ENCODE results near the gene TDP1. TPM values are rescaled to one million over a fixed set of nuclear protein-coding genes. Genes with fewer than 3 reads are reported as not detected.

The TDP1 gene
- total RNA-seq, 4 donors from 2014 or later, result 2.9 to 8.0 (median 7.3) TPM

DNA sequence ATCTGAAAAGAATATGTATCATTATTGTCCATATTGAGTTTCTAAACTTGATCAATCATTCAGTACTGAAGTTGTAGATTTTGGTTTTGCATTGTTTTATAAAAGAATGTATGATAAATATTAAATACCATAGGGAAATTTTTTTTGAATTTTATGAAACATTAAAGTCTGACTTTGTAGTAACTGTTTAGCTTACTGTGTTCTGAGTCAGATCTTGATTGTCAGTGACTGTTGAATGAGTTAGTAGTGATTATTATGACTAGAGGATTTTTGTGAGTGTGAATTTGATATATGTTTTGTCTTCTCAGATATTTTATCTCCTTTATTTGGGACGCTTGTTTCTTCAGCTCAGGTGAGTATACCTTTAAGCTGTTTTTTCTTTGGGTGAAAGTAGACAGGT is 10.1 kb downstream of the TDP1 start:
- Histone ChIP-seq H3K27me3 (no peaks in the 10 kb centered on the region), H3K4me3 (replicated peaks in 1 of 3) (no peak overlapping the region), H3K9me3 (no peaks in the 10 kb centered on the region), H3K4me1 (peaks cover 4 to 13% of the 10 kb centered on the region in 2 donors), H3K36me3 (no peaks in the 10 kb centered on the region), H3K27ac (no peak overlapping the region)
- TF ChIP-seq POLR2A (IDR thresholded peaks at IDR 0.05), result no peak
- TF ChIP-seq, protein P1, sequence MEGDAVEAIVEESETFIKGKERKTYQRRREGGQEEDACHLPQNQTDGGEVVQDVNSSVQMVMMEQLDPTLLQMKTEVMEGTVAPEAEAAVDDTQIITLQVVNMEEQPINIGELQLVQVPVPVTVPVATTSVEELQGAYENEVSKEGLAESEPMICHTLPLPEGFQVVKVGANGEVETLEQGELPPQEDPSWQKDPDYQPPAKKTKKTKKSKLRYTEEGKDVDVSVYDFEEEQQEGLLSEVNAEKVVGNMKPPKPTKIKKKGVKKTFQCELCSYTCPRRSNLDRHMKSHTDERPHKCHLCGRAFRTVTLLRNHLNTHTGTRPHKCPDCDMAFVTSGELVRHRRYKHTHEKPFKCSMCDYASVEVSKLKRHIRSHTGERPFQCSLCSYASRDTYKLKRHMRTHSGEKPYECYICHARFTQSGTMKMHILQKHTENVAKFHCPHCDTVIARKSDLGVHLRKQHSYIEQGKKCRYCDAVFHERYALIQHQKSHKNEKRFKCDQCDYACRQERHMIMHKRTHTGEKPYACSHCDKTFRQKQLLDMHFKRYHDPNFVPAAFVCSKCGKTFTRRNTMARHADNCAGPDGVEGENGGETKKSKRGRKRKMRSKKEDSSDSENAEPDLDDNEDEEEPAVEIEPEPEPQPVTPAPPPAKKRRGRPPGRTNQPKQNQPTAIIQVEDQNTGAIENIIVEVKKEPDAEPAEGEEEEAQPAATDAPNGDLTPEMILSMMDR (IDR thresholded peaks at IDR 0.05), result no peak
- WGBS, 2 donors, result 94 to 98% methylated on average over 1 of the region's 1 CpG
- no peak for DNase-seq
- intact Hi-C loops (cut with DNase I), result no loop called here

DNA sequence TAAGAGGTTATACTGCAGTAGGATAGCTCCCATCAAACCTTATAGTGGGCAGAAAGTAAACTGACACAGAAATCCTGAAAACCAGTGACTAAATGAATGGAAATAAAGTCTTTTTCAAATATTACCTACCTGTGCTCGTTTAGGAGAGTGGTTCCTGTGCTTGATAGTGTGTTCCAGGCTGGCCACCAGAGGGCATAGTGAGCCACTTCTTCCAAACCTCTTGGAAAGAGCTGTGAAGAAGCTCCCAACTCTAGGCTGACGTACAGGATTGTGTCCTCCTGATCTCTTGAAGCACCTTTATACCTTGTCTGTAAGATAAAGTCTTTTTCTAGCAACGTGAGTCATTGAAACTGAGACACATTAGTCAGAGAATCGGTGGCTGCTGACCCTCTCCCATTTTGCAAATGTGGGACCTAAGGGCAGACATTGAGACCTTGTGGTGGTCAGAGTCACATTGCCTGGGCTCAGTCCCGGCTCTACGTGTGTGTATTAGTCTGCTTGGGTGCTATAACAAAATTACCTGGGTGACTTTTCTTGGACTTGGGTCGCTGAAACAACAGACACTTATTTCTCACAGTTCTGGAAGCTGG is 17.6 kb downstream of the TDP1 start:
- intact Hi-C loops (cut with DNase I), result loop anchor here (5.0 to 10.0 kb wide), 2 partner anchors 91 to 259 kb away; partner anchors contain the start of gene KCNK13

DNA sequence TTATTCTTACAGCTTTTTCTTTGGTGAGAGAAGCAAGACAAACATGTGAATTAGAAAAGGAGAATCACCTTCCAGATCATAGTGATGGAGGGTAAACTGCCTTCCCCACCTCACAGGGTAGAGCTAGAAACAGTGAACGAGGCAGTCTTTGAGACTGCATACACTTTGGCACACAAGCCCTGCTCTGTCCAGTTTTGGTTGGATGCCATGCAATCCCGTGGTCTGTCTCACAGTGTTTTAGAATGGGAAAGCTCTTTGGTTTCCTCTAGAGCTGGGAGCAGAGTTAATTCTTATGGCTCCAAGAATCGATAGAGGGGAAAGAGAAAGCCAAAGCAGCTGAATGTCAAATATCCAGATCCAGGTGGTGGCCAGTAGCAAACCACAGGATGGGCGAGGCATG is 21.9 kb downstream of the TDP1 start:
- H3K9me3 ChIP-seq, result no peaks in the 10 kb centered on the region
- intact Hi-C loops (cut with DNase I), result loop anchor here (10.0 kb wide), 1 partner anchor 87 kb away; the partner anchor contains the start of gene KCNK13
- H3K36me3 ChIP-seq, result peaks cover 0 to 5% of the 10 kb centered on the region in 2 donors
- H3K27me3 ChIP-seq, result no peaks in the 10 kb centered on the region
- H3K4me1 ChIP-seq, result no peaks in the 10 kb centered on the region
- no peak overlapping the region for H3K4me3 ChIP-seq (replicated peaks in 1 of 3)
- no peak for DNase-seq
- no peak overlapping the region for H3K27ac ChIP-seq
- TF ChIP-seq, protein P1 (IDR thresholded peaks at IDR 0.05), result no peak
- no peak for TF ChIP-seq POLR2A (IDR thresholded peaks at IDR 0.05)
- WGBS, 2 donors, result 95 to 98% methylated on average over 4 of the region's 4 CpGs

More for the DNA sequence above, 17.6 kb downstream of the TDP1 start:
- TF ChIP-seq POLR2A (IDR thresholded peaks at IDR 0.05), result no peak
- TF ChIP-seq, protein P1 (IDR thresholded peaks at IDR 0.05), result peak; percentile 50 to 90 (median 81)
- no peaks in the 10 kb centered on the region for H3K9me3 ChIP-seq
- H3K4me1 ChIP-seq, result no peaks in the 10 kb centered on the region
- H3K4me3 ChIP-seq (replicated peaks in 1 of 3), result no peak overlapping the region
- WGBS, 2 donors, result 52 to 58% methylated on average over 7 of the region's 7 CpGs
- H3K36me3 ChIP-seq, result peaks cover 0 to 3% of the 10 kb centered on the region in 2 donors
- H3K27me3 ChIP-seq, result no peaks in the 10 kb centered on the region
- H3K27ac ChIP-seq, result no peak overlapping the region
- DNase-seq, result peak; percentile 72 to 80

DNA sequence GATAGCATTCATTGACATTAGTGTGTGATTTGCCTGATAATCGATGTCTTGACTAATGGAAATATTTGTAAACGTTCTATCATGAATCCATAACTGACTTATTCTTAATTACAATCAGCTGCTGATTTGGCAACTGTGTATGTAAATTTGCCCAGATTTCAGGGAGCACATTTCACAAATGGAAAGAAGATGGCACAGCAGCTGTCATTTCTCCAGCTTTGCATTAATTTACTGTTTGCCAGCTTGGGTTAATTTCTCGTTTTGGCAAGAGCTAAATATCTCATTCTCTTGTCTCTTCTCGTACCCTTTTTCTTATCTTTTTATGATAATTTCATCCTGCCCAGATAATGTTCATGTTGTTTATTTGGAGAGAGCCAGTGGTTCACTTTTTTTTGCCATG is 22.9 kb downstream of the TDP1 start:
- Histone ChIP-seq H3K27ac (no peak overlapping the region), H3K4me3 (replicated peaks in 1 of 3) (no peak overlapping the region), H3K4me1 (no peaks in the 10 kb centered on the region), H3K36me3 (peaks cover 0 to 9% of the 10 kb centered on the region in 2 donors), H3K27me3 (no peaks in the 10 kb centered on the region), H3K9me3 (no peaks in the 10 kb centered on the region)
- TF ChIP-seq POLR2A (IDR thresholded peaks at IDR 0.05), result no peak
- TF ChIP-seq, protein P1 (IDR thresholded peaks at IDR 0.05), result no peak
- no peak for DNase-seq
- WGBS, 2 donors, result 93 to 94% methylated on average over 4 of the region's 4 CpGs
- intact Hi-C loops (cut with DNase I), result loop anchor here (10.0 kb wide), 1 partner anchor 86 kb away; the partner anchor contains the start of gene KCNK13

DNA sequence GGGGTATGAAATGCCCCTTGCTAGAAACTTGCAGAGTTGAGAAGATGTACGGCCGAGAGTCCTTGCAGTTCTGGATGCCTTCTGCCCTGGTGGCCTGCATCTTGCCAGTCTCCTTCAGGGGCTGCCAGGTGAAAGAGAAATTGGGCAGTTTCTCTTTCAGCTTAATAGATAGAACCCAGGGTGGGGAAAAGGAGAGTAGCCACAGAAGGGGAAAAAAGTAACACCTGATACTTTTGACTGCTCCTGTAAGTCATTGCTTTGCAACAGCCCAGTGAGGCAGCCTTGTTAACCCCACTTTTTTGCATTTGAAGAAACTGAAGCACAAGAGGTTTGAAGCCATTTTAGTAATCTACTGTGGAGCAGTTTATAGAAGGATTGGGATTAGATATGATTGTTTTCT is 27.6 kb downstream of the TDP1 start:
- H3K27me3 ChIP-seq, result no peaks in the 10 kb centered on the region
- no peak for DNase-seq
- H3K4me3 ChIP-seq (replicated peaks in 1 of 3), result no peak overlapping the region
- intact Hi-C loops (cut with DNase I), result no loop called here
- H3K4me1 ChIP-seq, result no peaks in the 10 kb centered on the region
- no peak overlapping the region for H3K27ac ChIP-seq
- no peak for TF ChIP-seq POLR2A (IDR thresholded peaks at IDR 0.05)
- TF ChIP-seq, protein P1 (IDR thresholded peaks at IDR 0.05), result no peak
- H3K9me3 ChIP-seq, result no peaks in the 10 kb centered on the region
- H3K36me3 ChIP-seq, result peaks cover 0 to 9% of the 10 kb centered on the region in 2 donors
- 100% methylated on average over 2 of the region's 2 CpGs for WGBS, 2 donors
